ENCODE measurements around the gene DTHD1.

The DTHD1 gene

DNA sequence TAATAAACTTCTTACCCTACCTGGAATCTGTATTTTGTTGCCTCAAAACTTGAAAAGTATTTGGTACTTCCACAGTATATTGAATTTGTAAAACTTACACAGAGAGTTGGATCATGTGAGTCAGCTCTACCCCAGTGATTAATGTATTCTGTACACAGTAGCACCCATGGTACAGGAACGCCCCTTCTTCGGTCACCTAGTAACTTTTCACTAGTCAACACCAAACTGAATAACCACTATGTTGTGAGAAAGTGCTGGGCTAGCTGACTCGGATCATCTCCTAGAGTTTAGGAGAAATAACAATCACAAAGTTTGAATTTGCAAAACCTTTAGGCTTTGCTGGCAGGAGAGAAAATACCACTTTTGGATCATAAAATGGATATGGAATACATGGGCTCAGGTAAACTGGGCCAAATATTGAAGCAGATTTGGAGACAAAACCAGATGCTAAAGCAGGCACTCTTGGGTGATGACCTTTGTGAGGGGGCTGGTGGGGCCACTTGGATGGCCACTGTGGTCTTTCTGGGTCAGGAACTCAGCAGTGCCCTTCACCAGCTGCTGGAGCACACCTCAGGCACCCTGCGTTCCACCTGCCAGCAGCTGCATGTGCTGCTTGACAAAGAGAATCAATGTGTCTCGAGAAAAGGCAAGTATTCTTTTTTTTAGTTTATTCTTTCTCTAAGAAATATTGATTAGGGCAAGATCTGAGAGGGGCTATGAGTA, at the start of gene DTHD1:
Gene DTHD1, plus strand, starts transcription at position 233 of the 723 bp plus-strand sequence. Its CDS starts 143 bp downstream, at position 376.
- no peak for DNase-seq (ENCODE audit: low spot score)

DNA sequence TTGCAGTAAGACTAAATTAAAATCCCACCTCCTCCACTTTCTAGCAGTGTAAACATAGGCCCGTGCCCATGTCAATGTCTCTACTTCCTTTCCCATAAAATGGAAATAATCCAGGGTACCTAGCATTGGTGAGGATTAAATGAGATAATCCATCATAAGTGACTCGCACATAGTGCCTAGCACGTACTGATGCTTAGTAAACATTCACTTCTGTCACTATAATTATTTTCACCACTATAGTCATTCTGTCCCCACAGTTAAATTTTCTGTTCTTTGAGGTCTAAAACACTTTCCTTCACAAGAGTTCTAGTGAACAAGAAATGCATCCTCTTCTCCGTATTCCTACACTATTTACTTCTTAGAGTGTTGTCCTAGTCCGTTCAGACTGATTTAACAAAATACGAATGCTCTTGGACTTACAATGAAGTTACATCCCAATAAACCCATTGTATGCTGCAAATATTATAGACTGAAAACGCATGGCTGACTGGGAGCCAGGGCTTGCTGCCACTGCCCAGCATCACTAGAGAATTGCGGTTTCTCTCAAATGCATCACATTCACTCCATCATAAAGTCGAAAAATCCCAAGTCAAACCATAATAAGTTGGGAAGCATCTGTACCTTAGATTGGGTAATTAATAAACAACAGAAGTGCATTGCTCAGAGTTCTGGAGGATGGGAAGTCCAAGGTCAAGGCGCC, 47.7 kb upstream of the DTHD1 start:
- DNase-seq (ENCODE audit: low spot score) = no peak

- DNase-seq (ENCODE audit: low spot score) = no peak
Observed at GRCh38 chr4:36235306-36235705, 46.1 kb upstream of the DTHD1 start.

GRCh38 chr4:36236159-36236558, 45.3 kb upstream of the DTHD1 start:
- no peak for DNase-seq (ENCODE audit: low spot score)

DNA sequence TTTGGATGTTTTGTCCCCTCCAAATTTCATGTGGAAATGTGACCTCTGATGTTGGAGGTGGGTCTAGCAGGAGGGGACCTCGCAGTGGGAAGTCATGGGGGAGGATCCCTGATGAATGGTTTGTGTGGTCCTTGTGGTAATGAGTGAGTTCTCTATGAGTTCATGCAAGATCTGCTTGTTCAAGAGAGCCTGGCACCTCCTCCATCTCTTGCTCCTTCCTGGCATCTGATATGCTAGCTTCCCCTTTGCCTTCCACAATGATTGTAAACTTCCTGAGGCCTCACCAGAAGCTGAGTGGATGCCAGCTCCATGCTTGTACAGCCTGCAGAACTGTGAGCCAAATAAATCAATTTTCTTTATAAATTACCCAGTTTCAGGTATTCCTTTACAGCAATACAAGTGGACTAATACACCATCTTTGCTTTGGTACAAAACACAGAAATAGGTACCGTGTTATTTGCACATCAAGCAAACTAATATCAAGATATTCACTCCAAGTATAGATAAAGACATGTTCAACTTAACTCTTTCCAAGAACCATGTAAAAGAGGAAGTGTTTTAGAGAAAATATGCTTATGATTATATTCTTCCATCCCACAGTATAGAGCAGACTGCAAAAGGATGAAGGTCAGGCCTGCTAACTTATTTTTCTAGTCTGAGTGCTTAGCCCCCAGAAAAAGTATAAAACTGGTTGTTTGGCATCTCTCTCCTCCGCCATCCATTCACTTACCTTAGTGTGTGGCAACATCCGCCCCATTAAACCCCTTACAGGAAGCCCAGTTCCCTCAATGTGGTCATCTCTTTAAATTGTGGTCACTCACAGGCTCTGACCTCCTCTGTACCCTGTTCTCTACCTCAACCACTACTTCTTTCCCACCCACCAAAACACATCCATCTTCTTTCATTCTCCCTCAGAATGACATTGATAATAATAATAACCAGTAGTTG, 43.8 kb upstream of the DTHD1 start:
- no peak for DNase-seq (ENCODE audit: low spot score)

- DNase-seq (ENCODE audit: low spot score) = no peak
Observed at GRCh38 chr4:36241771-36242170, 39.6 kb upstream of the DTHD1 start.

DNA sequence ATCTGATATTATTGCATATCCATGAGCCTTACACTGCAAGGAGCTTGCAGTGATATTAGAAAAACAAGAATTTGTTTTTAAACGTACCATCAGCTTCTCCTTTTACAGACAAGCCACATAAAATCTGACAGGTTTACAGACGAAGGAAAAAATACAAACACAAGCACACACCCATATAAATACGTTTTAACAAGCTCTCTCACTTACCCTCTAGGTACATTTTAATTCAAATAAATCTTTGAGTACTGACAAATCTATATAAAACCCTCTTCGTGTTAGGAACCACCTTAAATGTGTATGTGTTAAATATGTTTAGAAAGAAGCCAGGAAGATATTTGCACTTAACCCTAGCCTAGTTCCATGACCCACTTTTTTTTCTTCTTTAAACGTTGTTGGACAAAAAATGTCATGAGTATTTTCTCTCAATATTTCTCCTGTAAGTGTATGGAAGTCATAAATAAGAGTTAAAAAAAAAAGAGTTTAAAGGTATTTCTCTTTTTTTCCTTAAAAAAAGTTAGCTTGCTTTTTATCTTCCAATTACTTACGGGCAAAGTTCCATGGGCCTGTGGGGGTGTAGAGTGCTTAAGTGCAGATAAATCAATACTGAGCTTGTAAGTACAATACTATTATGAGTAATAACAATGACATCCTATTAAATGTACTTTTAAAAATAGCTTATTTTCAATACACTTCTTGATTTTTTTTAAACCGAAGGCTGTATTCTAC, 38.6 kb upstream of the DTHD1 start:
- no peak for DNase-seq (ENCODE audit: low spot score)

- DNase-seq (ENCODE audit: low spot score) = no peak
Observed at GRCh38 chr4:36243355-36244256, 37.8 kb upstream of the DTHD1 start.

- no peak for DNase-seq (ENCODE audit: low spot score)
Observed at GRCh38 chr4:36244257-36245082, 36.9 kb upstream of the DTHD1 start, which contains the start of gene ARAP2. TSS of gene ARAP2 (minus strand) at chr4:36244514. CDS start at chr4:36229486, 15,028 bp downstream.

DNA sequence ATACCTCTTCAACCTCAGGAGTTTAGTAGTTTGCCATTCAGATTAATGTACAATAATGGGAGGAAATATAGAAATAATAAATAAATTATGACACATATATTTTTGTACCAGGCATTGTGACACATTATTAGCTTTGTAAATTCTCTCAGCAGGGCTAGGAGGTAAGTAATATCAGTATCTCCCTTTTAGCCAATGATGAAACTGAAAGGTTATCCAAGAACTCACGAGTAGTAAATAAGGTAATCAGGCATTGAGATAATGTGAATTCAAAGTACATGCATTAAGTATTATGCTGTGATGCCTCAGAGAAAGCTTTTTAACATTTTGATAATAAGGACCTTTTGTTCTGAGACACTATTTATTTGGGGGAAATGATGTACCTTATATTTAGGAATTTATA, 31.8 kb upstream of the DTHD1 start:
- no peak for DNase-seq (ENCODE audit: low spot score)

DNA sequence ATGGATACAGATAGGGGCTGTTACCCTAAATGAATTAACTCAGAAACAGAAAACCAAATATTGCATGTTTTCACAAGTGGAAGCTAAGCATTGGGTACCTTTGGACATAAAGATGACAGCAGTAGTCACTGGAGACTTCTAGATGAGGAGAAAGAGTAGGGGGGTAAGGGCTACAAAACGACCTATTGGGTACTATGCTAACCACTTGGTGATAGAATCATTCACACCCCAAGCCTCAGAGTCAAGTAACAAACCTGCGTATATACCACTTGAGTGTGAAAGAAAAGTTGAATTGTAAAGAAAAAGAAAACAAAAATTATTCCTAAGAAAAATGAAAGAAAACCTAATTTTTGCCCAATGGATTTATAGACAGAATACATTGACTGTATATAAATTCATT, 29.4 kb upstream of the DTHD1 start:
- no peak for DNase-seq (ENCODE audit: low spot score)

- no peak for DNase-seq (ENCODE audit: low spot score)
Observed at GRCh38 chr4:36254371-36254770, 27.0 kb upstream of the DTHD1 start.

DNA sequence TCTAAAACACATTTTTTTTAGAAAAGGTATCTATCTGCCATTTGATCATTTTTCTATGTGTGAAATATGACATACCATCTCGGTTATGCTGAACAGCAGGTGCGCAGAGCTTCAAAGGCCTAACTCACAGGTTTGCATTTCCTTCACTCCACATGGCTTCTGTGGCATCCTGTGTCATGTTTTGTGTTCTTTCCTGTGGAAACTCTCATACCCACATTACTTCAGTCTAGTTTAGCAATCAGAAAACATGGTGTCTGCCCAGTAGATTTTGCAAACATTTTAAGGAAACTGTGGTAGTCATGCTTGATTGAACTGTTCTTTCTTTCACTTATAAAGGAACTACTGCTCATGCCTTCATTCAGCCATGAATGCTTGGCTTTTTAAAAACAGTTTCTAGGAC, 25.8 kb upstream of the DTHD1 start:
- DNase-seq (ENCODE audit: low spot score) = no peak

GRCh38 chr4:36256398-36256891, 25.0 kb upstream of the DTHD1 start:
- DNase-seq (ENCODE audit: low spot score) = no peak

GRCh38 chr4:36260731-36261130, 20.7 kb upstream of the DTHD1 start:
- no peak for DNase-seq (ENCODE audit: low spot score)

GRCh38 chr4:36264207-36264826, 17.1 kb upstream of the DTHD1 start:
- DNase-seq (ENCODE audit: low spot score) = no peak

DNA sequence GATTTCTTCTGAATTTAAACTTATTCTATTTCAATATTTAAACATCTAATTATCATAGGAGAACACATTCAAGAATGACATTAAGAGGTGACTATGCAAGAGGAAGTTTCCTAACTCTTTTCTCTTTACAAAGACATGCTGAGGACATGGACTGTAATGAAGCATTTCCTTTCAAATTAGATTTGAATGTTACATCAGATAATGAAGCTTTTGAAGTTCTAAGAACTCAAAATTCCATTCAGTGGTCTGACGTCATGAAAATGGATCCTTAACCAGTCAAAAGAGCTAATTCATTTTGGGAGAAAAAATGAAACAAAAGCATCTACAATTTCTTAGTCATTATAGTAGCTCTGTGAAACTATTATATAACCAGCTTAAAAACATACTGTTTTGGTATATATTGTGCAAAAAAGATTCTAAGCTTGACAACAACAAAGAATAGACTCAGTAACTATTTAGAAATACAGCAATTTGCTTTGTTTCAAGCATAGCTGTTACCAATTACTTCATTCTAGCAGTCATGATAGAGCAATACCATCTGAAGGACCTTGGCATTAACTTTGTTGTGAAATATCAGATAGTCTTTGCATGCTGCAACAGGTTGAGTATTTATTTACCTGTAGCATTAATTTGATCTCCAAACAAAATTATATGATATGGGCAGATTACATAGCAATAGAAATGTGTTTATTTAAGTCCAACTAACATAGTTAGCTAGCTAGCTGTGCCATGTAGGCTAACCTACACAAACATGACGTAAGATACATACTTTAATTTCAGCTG, 13.7 kb upstream of the DTHD1 start:
- no peak for DNase-seq (ENCODE audit: low spot score)

- no peak for DNase-seq (ENCODE audit: low spot score)
Observed at GRCh38 chr4:36269101-36269500, 12.3 kb upstream of the DTHD1 start.

All from hematopoietic multipotent progenitor cell treated with erythropoietin and hydrocortisone succinate and interleukin-3 and kit ligand, for 15 days (in vitro differentiated cells).